Stimulated activated naive CD4-positive, alpha-beta T cell (primary cell): ENCODE results near the gene DTNA.

ENCODE experiments used
- DNase-seq, 6 experiments: peaks; one replicate each; lab custom pipeline; 2025; lab: John Stamatoyannopoulos, UW

Gene DTNA

DNA sequence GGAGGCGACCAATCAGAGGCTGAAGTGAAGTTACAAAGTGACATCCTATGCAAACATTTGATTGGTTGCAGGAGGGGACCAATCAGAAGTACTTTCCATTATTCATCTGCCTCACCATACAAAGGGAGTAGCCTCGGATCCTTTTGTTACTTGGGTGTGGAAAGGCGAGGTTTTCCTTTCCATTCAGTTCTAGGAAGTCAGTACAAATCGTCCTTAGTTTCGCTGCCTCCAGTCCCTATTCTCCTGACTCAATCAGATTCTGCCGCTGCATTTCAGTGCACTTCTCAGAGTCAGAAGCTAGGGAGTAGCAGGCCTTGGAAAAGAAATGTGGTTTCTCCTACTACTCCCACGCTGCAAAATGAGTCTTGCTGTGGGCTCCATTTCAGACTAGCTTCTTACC lies 149.4 kb downstream of the DTNA start:
- DNase-seq, result no peak

DNA sequence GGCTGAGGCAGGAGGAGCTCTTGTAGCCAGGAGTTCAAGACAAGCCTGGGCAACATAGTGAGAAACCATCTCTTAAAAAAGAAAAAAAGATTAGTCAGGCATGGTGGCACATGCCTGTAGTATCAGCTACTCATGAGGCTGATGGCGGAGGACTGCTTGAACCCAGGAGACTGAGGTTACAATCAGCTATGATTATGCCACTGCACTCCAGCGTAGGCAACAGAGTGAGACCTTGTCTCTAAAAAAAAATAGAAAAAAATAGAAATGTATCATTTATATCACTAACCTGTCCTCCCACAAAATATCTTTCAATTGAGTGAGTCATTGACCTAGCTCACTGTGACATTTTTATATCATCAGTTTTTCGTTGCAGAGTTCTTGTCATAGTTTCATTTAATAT lies 152.5 kb downstream of the DTNA start:
- DNase-seq, result no peak

DNA sequence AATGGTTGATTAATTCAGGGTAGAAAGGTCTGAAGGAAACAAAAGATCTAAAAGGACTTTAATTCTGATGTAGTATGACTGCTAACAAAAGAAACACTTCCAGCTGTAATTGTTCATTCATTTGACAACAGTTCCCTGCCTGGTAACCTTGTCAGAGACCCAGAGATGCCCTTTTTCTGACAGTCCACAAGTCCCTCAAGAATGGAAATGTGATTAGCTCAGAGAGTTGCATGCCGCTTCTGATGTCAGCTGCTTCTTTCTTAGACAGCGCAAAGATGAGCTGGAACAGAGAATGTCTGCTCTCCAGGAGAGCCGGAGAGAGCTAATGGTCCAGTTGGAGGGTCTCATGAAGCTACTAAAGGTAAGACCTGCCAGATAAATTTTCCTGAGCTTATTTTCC lies 153.6 kb downstream of the DTNA start:
- DNase-seq, result no peak

DNA sequence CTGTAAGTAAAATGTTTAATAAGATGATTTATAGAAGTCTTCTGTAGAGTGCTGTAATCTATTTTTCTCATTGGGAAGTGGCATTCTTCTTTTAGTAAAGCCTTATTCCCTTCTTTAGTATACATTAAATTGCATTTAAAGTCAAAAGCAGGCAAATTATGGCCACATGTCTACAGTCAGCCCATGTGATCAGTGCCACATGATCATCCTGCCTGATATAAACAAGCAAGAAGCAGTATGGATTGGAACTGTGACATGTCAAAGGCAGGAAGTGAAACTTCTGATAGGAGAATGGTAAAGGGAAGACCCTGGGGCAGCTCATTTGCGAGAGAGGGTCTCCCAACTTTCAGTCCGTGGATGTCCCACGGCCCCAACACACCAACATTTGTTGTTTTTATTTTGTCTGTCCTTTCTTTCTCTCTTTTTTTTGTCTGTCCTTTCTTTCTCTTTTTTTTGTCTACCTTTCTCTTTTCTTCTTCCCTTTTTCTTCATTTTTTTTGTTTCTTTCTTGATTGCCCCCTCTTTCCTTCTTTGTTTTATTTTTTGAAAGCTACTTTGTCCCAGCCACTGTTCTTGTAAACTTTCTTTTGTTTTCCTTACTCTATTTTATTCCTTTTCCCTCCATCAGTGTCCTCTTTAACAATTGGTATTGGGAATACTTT lies 154.9 kb downstream of the DTNA start:
- no peak for DNase-seq

DNA sequence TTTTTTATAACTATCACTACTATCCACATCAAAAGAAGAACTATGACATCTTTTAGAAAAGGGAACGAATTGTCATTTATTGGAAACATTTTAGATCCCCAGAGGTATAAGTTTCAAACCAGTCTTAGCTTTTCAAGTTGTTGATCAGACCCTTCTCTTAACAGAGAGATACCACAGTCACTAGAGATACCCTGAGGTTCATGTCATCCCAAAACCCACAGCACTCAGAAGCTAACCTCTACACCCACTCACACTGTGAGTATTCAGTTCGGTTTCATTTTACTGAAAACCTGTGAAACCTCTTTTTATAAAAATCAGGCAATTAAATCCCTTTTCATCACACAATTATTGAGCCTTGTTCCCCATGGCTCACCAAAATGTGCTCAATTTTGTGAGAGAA lies 156.2 kb downstream of the DTNA start:
- DNase-seq, result no peak

DNA sequence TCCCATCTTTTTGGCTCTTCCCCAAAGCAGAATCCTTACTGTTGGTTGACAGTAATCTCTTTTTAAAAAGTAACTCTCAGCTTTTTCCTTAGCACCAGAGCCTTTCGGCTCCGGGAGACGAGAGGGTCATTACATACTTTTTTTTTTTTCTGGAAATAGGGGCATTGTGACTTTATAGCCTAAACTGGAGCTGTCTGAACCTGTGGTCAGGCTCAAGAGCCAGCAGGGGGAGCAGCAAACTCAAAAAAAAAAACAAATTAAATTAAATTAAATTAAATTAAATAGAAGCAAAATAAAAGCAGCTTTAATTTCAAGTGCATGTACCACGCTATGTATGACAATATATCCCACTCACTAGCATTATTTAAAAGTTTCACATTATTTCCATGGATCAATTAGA lies 156.6 kb downstream of the DTNA start:
- DNase-seq, result no peak

DNA sequence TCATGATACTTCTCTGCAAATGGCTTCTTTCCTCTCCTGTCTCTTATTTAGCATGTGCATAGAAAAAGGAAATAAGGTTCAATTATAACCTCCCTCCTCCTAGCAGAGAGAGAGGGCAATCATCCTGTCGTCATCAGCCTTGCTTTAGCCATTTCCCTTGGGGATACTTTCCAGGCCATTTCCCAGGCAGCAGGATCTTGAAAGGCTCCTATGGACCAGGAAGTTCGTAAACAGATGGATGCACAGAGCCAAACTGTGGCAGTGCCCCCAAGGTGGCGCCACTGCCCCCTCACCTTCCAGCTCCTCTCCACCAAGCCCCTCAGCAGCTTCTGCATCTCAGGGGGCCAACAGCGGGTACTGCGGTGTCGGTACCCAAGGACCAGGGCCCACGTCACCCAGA lies 157.4 kb downstream of the DTNA start:
- no peak for DNase-seq

DNA sequence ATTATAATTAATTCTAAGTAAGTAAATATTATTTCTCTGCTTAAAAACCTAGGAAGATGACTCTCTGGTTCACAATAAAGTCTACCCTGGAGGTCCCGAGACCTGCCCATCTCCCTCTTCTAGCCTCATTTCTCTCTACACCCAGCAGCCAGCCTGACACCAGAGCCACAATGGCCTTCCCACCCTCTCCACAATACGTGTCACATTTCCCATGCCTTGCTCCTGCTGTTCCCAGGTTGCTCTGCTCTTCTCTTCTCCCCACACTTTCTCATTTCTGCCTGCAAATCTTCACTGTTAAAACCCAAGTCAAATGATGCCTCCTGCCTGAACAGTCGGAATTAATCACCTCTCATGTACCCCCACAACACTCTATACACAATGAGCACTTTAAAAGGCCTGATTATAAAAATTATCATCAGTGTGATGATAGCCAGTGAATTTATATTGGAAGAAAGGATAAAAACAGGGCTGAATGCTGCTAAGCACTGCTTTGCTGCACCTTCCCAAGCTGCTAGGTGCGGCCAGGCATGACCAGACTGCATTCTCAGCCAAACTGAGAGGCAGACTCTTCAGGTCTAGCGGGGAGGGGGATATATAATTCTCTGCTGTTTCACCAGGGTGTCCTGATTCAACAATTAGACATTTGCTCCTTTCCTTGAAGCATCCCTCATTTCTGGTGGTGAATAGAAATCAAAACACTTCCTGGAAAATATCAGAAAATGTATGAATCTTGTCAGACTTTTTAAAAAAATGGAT lies 160.6 kb downstream of the DTNA start:
- no peak for DNase-seq

DNA sequence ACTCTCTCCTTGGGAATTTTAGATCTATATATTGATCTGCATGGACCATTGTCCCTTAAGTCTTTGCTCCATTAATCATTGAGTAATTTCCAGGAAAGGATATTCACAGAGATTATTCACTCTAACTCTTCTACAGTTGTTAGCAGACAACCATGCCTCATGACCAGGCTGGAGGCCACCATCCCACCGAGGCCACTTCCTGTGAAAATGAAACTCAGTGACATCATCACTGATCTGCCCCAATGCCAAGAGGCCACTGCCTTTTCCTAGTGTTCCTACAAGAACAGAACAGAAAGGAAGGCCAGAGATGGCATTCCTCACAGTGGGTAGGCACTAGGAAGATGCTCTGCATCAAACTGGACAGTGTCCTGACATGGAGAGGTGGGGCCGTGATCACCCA lies 161.3 kb downstream of the DTNA start:
- DNase-seq, result no peak

DNA sequence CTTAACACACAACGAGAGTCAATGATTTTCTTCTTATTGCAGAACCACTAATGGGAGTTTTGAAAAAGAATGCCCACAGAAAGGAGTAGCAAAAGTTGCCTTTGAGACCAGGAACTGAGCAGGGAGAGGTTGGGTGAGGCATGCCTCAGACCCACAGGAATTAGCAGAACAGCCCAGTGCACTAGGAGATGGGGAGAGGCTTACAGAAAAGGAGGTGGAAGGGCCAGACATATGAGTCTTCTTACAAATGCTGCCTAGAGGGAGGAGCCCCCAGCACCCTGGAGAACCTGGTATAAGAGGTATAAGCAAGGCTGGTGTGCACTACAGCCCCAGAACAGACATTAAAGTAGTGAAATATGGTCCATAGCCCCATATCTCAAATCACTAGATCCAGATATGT lies 162.0 kb downstream of the DTNA start:
- no peak for DNase-seq

DNA sequence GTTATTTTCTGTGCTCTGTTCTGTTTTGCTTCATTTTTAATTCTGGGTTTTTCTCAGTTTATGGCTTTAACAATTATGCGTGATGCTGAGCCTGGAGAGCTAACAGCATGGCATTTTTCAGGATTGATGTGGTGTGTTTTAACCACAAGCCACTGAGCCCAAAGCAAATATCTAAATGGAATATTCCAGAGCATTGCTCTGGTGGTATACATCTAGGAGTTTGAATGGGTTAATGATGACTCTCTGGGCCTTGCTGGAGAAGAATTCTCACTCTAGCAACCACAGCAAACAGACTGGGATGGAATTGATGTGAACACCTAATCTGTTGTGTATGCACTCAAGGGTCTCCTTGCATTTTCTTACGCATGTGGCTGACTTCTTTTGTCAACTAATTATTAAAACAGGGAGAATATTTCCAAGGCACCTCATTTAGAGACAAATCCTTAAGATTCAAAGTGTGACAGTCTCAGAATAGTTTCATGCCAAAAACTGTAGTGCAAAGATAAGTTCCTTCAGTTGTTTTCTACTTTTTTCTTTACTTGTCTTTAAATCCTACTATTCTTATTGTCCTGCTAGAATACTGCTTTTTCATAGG lies 164.0 kb downstream of the DTNA start:
- DNase-seq, result no peak

DNA sequence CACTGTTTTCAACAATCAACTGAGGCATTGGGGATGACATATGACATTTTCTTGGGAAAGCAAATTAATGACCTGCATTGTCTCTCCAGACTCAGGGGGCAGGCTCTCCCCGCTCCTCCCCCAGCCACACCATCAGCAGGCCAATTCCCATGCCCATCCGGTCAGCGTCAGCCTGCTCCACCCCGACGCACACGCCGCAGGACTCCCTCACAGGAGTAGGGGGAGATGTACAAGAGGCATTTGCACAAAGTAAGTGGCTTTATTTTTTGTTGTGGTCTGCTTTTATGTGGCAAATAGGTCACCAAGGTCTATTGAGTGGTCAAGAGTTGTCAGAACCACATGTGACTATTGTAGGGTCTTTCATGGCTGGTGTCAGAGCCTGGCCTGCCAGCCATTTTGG lies 165.1 kb downstream of the DTNA start:
- DNase-seq, result no peak

DNA sequence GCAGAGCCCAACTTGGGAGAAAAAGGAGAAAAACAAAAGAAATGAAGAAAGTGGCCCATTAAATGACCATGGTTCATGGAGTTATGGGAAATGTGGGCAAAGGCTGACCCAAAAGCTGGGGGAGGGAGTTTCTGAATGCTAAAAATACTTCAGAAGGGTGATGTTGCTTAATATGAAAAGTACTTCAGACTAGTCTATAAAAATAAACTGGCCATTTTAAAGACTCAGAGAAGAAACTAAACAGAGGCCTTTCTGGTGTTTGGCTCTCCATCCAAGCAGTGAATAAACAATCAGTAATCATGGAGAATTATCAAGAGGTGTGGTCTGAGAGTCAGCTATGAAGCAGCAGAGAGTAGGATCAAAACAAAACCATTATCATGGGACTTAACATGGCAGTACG lies 170.3 kb downstream of the DTNA start:
- no peak for DNase-seq

DNA sequence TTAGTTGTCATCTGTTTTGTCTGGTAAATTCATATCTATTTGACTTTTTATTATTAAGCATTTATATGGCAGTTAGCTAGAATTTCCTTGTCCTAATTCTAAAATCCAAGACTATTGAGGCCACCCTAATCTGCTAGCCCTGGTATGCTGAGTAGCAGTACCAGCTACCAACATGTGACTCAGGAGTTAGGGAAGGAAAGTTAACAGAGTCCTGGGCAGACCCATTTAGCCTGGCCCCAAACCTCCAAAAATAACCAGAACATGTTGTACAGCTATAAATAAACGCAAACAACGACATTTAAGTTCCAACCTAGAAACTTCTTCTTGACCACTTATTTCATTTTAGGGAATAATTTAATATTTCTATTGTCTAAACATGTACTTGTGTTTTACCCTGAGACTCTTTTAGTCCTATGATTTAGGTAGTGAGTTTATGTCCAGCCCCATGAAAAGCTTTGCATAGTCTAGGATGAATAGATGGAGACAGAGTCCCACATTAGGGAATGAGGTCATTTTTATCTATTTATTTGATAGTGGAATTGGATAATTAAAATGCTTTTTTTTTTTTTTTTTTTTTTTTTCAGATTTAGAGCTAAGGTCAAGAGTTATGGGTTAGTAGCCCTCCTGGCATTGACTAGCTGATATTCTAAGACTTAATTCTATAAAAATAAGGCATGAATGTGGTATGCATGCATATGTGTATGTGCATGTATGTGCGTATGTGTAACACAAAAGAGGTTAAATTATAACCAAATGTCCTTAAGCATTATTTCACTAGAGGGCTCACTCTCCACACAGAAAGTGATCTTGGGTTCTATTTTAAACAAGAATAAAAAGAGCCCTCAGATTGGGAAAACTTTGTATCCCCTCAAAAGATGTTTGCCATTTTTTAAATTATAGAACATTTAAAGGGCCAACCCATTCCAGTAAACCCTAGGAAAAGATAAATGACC lies 171.1 kb downstream of the DTNA start:
- DNase-seq, result no peak

DNA sequence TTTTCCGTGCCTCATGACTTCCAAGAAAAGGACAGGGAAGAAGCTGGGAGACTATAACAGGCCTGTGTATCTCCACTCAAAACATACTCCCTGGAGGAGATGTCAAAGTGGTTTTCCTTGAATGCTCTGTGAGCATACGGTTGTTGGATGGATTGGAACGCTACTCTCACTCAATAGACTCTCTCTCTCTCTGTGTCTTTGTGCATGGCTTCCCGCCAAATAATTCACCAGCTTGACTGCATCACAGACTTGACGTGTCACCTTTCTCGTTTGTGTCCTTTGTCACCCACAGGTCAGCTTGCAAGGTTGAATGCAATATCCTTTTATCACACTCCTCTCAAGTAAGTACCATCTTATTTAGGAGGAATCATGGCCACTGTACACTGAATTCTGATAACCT lies 174.3 kb downstream of the DTNA start:
- DNase-seq, result no peak

DNA sequence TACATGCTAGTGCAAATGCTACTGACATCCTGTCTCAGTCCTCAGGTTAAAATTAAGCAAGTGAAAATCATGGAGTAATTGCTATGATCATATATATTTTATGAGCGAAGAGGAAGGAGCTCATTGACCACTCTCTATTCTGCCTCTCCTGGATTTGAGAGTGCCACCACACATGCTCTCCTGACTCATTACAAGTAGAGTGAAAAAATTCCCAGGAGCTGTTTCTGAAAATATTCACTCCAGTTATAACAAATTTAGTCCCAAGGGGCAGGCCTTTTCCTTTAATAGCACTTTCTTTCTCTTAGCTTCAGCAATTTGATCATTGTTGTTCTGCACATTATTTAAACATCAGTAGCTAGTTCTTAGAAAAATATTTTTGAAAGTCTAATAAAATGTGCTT lies 176.1 kb downstream of the DTNA start:
- DNase-seq, result no peak

DNA sequence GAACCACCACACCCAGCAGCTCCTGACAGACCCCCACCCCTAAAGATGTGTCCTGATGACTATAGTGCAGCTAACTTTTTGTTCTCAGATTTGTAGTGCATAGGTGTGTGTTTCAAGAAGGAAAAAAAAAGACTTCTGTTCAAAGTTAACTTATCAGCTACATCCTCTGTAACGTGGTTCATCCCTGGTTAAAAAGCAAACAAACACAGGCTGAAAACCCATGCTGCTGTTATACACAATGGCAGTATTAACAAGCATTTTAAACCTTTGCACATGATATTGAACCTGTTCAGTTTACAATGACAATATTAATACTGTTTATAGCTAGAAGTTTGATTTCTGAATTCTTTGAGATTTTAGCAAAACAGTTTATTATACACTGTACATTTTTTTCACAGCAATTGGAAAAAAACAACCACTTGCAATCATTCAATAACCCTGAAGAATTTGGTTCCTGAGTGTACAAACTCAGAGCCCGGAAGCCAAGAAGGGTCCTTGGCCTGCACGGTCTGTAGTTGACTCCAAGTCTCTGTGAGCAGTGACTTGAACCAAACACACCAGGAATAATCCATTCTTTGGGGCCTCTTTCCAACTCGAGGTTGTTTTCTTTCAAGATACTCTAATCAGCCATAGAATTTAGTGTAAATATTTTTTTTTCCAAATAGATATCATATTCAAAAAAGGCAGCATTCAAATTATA lies 177.9 kb downstream of the DTNA start:
- DNase-seq, result no peak

DNA sequence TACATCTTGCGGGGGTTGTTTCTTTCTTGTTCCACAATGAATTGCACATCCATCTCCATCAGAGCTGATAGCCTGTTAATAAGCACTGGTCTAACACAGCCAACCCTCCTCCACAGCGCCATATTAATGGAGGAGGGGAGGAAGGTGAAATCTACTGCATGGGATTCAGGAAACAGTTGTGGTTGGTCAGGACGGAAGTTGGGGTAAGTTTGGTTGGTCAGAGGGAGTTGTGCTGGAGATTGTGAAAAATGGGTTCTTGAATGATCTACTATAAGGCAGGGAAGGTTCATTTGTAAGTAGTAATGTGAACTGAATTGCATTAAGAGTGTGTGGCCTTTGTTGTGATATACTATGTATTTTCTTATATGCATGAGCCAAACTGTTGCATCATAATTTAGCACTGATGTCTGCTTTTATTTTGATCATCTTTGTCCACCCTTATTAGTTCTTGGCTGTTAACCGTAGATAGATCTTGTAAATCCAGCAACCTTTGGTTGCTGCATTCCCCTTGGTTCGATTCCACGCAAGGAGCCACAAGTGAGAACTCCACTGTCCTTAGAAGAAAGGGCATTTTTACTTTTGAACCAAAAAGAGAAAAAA lies 180.5 kb downstream of the DTNA start:
- DNase-seq, result no peak

DNA sequence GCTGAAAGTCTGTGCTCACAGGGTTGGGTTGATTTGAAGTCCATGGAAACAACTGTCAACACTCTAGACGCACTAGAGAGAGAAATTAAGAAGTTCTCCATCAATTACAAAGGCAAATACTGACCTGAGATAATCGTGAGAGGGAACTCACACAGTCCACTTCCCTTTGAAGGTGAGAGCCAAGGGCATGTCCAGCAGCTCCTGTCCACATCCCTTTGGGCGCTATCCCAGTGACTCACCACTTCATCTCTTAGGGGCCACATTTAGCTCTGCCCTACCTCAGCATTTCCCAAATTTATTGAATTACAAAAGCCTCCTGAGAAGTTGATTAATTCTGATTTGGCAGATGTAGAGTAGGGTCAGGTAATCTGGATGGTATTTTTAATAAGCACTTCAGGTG lies 182.3 kb downstream of the DTNA start:
- no peak for DNase-seq

DNA sequence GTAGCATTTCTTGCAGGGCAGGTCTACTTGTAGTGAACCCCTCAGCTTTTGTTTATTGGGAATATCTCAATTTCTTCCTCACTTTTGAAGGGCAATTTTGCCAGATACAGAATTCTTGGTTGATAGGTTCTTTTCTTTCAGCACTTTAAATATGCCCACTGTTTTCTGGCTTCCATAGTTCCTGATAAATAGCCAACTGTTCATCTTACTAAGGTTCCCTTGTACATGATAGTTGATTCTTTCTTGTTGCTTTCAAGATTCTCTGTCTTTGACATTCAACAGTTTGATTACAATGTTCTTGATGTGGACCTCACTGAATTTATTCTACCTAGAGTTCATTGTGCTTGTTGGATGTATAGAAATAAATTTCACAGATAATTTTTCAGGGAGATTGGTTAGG lies 183.1 kb downstream of the DTNA start:
- DNase-seq, result no peak

DNA sequence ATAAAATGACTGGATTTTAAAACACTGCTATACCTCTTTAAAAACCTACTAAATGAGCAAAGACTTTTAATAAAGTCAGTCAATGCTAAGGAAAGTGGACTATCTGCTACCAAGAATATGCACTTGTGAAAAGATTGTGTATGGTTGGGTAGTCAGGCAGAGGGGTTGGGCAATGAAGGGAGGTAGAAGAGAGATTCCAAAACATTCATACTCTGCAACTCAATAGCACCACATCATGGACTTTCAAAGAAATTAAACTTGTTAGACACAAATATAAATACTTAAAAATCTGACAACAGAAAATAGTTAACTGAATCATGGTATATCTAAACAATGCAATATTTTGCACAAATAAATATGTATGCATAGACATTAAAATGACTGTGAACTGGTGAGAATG lies 191.2 kb downstream of the DTNA start:
- no peak for DNase-seq
